ENCODE results near the gene PRLH. TPM values are rescaled to one million over a fixed set of nuclear protein-coding genes. Genes with fewer than 3 reads are reported as not detected.
"Not testable (repeated sequence)": the region's sequence is repeated elsewhere in the genome, so short reads cannot be mapped to it uniquely, and the experiment has no call there.

PRLH gene
- total and polyA plus RNA-seq, 2 donors (not counting 3 experiments of a cell fraction or from before 2014, with no cell fraction given), result not detected

DNA sequence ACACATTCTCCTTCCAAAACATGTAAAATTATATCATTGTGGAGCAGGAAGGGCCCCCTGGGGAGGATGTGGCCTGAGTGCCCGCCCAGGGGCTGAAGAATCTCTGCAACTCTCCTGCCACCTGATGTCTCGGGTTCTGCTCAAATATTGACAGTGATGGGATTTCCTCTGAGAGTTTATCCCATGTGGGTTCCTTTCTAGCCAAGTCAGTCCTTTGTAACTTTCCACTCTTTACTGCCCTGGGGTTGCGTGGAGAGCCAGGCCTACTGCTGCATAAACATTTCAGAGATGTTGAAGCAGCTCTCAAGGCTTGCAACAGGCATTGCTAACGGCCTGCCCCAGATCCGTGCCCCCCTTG lies 28.1 kb downstream of the PRLH start:
- ChIA-PET CTCF (no interaction called here), POLR2A (no interaction called here)
- H3K79me2 ChIP-seq (ENCODE audit: control insufficient read depth, insufficient read depth, low read length), result no peaks in the 10 kb centered on the region
- no peaks in the 10 kb centered on the region for H3K4me1 ChIP-seq (ENCODE audit: control insufficient read depth, extremely low read depth, insufficient read depth, low read length)
- H2AFZ ChIP-seq (ENCODE audit: low read depth, low read length), result no peak overlapping the region
- no peaks in the 10 kb centered on the region for H3K9me1 ChIP-seq (replicated peaks; ENCODE audit: control insufficient read depth, extremely low read depth, insufficient read depth, low read length)
- peaks cover 0 to 2% of the 10 kb centered on the region in 2 experiments for H3K27me3 ChIP-seq (ENCODE audit: control insufficient read depth in 2 of 2, insufficient read depth in 2 of 2, low read length in 2 of 2)
- TF ChIP-seq, protein P1, sequence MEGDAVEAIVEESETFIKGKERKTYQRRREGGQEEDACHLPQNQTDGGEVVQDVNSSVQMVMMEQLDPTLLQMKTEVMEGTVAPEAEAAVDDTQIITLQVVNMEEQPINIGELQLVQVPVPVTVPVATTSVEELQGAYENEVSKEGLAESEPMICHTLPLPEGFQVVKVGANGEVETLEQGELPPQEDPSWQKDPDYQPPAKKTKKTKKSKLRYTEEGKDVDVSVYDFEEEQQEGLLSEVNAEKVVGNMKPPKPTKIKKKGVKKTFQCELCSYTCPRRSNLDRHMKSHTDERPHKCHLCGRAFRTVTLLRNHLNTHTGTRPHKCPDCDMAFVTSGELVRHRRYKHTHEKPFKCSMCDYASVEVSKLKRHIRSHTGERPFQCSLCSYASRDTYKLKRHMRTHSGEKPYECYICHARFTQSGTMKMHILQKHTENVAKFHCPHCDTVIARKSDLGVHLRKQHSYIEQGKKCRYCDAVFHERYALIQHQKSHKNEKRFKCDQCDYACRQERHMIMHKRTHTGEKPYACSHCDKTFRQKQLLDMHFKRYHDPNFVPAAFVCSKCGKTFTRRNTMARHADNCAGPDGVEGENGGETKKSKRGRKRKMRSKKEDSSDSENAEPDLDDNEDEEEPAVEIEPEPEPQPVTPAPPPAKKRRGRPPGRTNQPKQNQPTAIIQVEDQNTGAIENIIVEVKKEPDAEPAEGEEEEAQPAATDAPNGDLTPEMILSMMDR (IDR thresholded peaks at IDR 0.05; ENCODE audit: extremely low read depth in 1 of 2, insufficient read depth in 1 of 2, low read depth in 1 of 2, low read length in 2 of 2), result no peak
- TF ChIP-seq POLR2A (IDR thresholded peaks at IDR 0.05; ENCODE audit: low read depth, low read length), result no peak
- no peak for TF ChIP-seq MYC (IDR thresholded peaks at IDR 0.05; ENCODE audit: low read depth, low read length)
- TF ChIP-seq EZH2 (IDR thresholded peaks at IDR 0.05; ENCODE audit: borderline replicate concordance, low read depth, low read length, severe bottlenecking), result no peak
- TF ChIP-seq POLR2AphosphoS5 (IDR thresholded peaks at IDR 0.05; ENCODE audit: insufficient read depth, low read depth, low read length), result no peak
- TF ChIP-seq GATA2 (IDR thresholded peaks at IDR 0.05; ENCODE audit: insufficient read depth, insufficient read length, low read depth, low read length), result no peak
- TF ChIP-seq JUN (IDR thresholded peaks at IDR 0.05; ENCODE audit: borderline replicate concordance, insufficient read depth, insufficient read length, low read depth), result no peak
- TF ChIP-seq FOS (IDR thresholded peaks at IDR 0.05; ENCODE audit: borderline replicate concordance, insufficient read depth, low read length), result no peak
- TF ChIP-seq, protein P2, sequence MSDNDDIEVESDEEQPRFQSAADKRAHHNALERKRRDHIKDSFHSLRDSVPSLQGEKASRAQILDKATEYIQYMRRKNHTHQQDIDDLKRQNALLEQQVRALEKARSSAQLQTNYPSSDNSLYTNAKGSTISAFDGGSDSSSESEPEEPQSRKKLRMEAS (IDR thresholded peaks at IDR 0.05; ENCODE audit: insufficient read depth, insufficient read length), result no peak
- H3K9me3 ChIP-seq (replicated peaks; ENCODE audit: control insufficient read depth, insufficient read depth, low read length), result no peaks in the 10 kb centered on the region
- dilution Hi-C loops (cut with MboI; ENCODE audit: extremely low pct_ligation_motif_present, low sequenced_read_pairs) (no loop called here), intact Hi-C loops (cut with micrococcal nuclease) (no loop called here)
- no peak overlapping the region for H3K4me2 ChIP-seq (ENCODE audit: insufficient read depth, low read length)
- H3K36me3 ChIP-seq (ENCODE audit: control insufficient read depth in 2 of 2, extremely low read depth in 1 of 2, insufficient read depth in 2 of 2, low read length in 2 of 2), result no peaks in the 10 kb centered on the region
- BruUV-seq (replicated peaks), result no TSS peak
- no peak overlapping the region for H3K4me3 ChIP-seq (replicated peaks in 1 of 3; ENCODE audit: insufficient read depth in 1 of 3, low read depth in 1 of 3, low read length in 3 of 3)
- H3K9ac ChIP-seq (replicated peaks; ENCODE audit: extremely low read depth, insufficient read depth, low read length), result no peak overlapping the region
- FAIRE-seq, result no peak
- peak; percentile 25 for DNase-seq (ENCODE audit: low read depth, low spot score)
- H3K27ac ChIP-seq (ENCODE audit: insufficient read depth, low read depth, low read length), result no peak overlapping the region
- no peaks in the 10 kb centered on the region for H4K20me1 ChIP-seq (replicated peaks; ENCODE audit: control insufficient read depth, extremely low read depth, insufficient read depth, low read length)

DNA sequence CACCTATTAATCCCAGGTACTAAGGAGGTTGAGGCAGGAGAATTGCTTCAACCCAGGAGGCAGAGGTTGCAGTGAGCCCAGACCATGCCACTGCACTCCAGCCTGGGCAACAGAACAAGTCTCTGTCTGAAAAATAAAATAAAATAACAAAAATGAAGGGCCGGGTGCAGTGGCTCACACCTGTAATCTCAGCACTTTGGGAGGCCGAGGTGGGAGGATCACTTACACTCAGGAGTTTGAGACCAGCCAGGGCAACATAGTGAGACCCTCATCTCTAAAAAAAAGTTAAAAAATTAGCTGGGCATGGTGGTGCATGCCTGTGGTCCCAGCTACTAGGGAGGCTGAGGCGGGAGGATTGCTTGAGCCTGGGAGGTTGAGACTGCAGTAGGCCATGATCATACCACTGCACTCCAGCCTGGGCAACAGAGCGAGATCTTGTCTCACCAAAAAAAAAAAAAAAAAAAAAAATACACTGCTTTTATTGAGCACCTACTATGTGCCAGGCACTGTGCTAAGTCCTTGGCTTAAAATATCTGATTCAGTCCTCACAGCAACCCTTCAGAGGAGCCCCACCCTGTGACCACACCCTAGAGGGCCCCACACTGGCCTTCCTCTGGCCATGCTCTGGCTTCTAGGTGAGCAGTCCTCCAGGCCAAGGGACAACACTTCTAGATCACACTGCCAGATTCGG lies 29.6 kb downstream of the PRLH start:
- H3K4me1 ChIP-seq (ENCODE audit: control insufficient read depth, extremely low read depth, insufficient read depth, low read length); dilution Hi-C loops (cut with MboI; ENCODE audit: extremely low pct_ligation_motif_present, low sequenced_read_pairs); POLR2A ChIA-PET: not testable (repeated sequence)

More for the DNA sequence above, 29.6 kb downstream of the PRLH start:
- FAIRE-seq; H3K4me3 ChIP-seq (replicated peaks in 1 of 3; ENCODE audit: insufficient read depth in 1 of 3, low read depth in 1 of 3, low read length in 3 of 3); H3K9me3 ChIP-seq (replicated peaks; ENCODE audit: control insufficient read depth, insufficient read depth, low read length); H3K9me1 ChIP-seq (replicated peaks; ENCODE audit: control insufficient read depth, extremely low read depth, insufficient read depth, low read length); H3K79me2 ChIP-seq (ENCODE audit: control insufficient read depth, insufficient read depth, low read length); H2AFZ ChIP-seq (ENCODE audit: low read depth, low read length); DNase-seq (ENCODE audit: low read depth, low spot score); intact Hi-C loops (cut with micrococcal nuclease); H3K9ac ChIP-seq (replicated peaks; ENCODE audit: extremely low read depth, insufficient read depth, low read length); BruUV-seq (replicated peaks); H3K36me3 ChIP-seq (ENCODE audit: control insufficient read depth in 2 of 2, extremely low read depth in 1 of 2, insufficient read depth in 2 of 2, low read length in 2 of 2); H3K27me3 ChIP-seq (ENCODE audit: control insufficient read depth in 2 of 2, insufficient read depth in 2 of 2, low read length in 2 of 2); H3K27ac ChIP-seq (ENCODE audit: insufficient read depth, low read depth, low read length); H4K20me1 ChIP-seq (replicated peaks; ENCODE audit: control insufficient read depth, extremely low read depth, insufficient read depth, low read length); H3K4me2 ChIP-seq (ENCODE audit: insufficient read depth, low read length): not testable (repeated sequence)
- CTCF ChIA-PET, result interaction anchor here (1.1 kb wide), 1 partner anchor 21 kb away, joined by 4 read pairs; no protein-coding TSS in a partner anchor

All from endothelial cell of umbilical vein (primary cell).